ENCODE measurements around the gene SLAIN2.

SLAIN2 gene

GRCh38 chr4:48305508-48305907 is 35.8 kb upstream of the SLAIN2 start:
- H3K36me3 ChIP-seq (ENCODE audit: control insufficient read depth, low read length), result no peaks in the 10 kb centered on the region
- H3K4me1 ChIP-seq (ENCODE audit: control insufficient read depth, low read length), result no peaks in the 10 kb centered on the region
- H3K4me3 ChIP-seq (ENCODE audit: low read length), result no peak overlapping the region
- H3K79me2 ChIP-seq (ENCODE audit: control insufficient read depth, low read length), result no peaks in the 10 kb centered on the region
- H3K27ac ChIP-seq (ENCODE audit: low read depth, low read length), result no peak overlapping the region
- H3F3A ChIP-seq (ENCODE audit: control insufficient read depth, insufficient read depth), result no peaks in the 10 kb centered on the region
- H3K9me3 ChIP-seq (ENCODE audit: control insufficient read depth, insufficient read depth, low read length), result no peaks in the 10 kb centered on the region
- no peak overlapping the region for H3K4me2 ChIP-seq (ENCODE audit: low read length)
- TF ChIP-seq CTCF (IDR thresholded peaks at IDR 0.05; ENCODE audit: low read depth, low read length, poor library complexity, severe bottlenecking) (no peak), EZH2phosphoT487 (IDR thresholded peaks at IDR 0.05; ENCODE audit: borderline replicate concordance, low read length) (no peak)
- H3K9me2 ChIP-seq (replicated peaks; ENCODE audit: control insufficient read depth, low read length), result no peaks in the 10 kb centered on the region
- no peaks in the 10 kb centered on the region for H4K20me1 ChIP-seq (ENCODE audit: control insufficient read depth, insufficient read depth, low read depth, low read length)
- H3K27me3 ChIP-seq (ENCODE audit: control insufficient read depth, low read length), result peaks cover 2% of the 10 kb centered on the region; the same call in 1 of the 2 replicates

GRCh38 chr4:48307528-48307927 is 33.8 kb upstream of the SLAIN2 start:
- no peaks in the 10 kb centered on the region for H3K4me1 ChIP-seq (ENCODE audit: control insufficient read depth, low read length)
- H3K36me3 ChIP-seq (ENCODE audit: control insufficient read depth, low read length), result no peaks in the 10 kb centered on the region
- H3K9me3 ChIP-seq (ENCODE audit: control insufficient read depth, insufficient read depth, low read length), result no peaks in the 10 kb centered on the region
- H3K79me2 ChIP-seq (ENCODE audit: control insufficient read depth, low read length), result no peaks in the 10 kb centered on the region
- TF ChIP-seq EZH2phosphoT487 (IDR thresholded peaks at IDR 0.05; ENCODE audit: borderline replicate concordance, low read length), result no peak
- no peak for TF ChIP-seq CTCF (IDR thresholded peaks at IDR 0.05; ENCODE audit: low read depth, low read length, poor library complexity, severe bottlenecking)
- H3K9me2 ChIP-seq (replicated peaks; ENCODE audit: control insufficient read depth, low read length), result no peaks in the 10 kb centered on the region
- no peaks in the 10 kb centered on the region for H3F3A ChIP-seq (ENCODE audit: control insufficient read depth, insufficient read depth)
- no peaks in the 10 kb centered on the region for H4K20me1 ChIP-seq (ENCODE audit: control insufficient read depth, insufficient read depth, low read depth, low read length)
- H3K27me3 ChIP-seq (ENCODE audit: control insufficient read depth, low read length), result peaks cover 2% of the 10 kb centered on the region; the same call in 1 of the 2 replicates
- no peak overlapping the region for H3K4me3 ChIP-seq (ENCODE audit: low read length)
- H3K27ac ChIP-seq (ENCODE audit: low read depth, low read length), result no peak overlapping the region
- H3K4me2 ChIP-seq (ENCODE audit: low read length), result no peak overlapping the region

- Histone ChIP-seq H3F3A (ENCODE audit: control insufficient read depth, insufficient read depth) (no peaks in the 10 kb centered on the region), H3K4me1 (ENCODE audit: control insufficient read depth, low read length) (no peaks in the 10 kb centered on the region), H3K9me2 (replicated peaks; ENCODE audit: control insufficient read depth, low read length) (no peaks in the 10 kb centered on the region), H3K9me3 (ENCODE audit: control insufficient read depth, insufficient read depth, low read length) (no peaks in the 10 kb centered on the region), H3K4me3 (ENCODE audit: low read length) (no peak overlapping the region), H3K36me3 (ENCODE audit: control insufficient read depth, low read length) (no peaks in the 10 kb centered on the region), H3K27me3 (ENCODE audit: control insufficient read depth, low read length) (peaks cover 2% of the 10 kb centered on the region; the same call in 1 of the 2 replicates), H3K27ac (ENCODE audit: low read depth, low read length) (no peak overlapping the region), H3K79me2 (ENCODE audit: control insufficient read depth, low read length) (no peaks in the 10 kb centered on the region), H3K4me2 (ENCODE audit: low read length) (no peak overlapping the region), H4K20me1 (ENCODE audit: control insufficient read depth, insufficient read depth, low read depth, low read length) (no peaks in the 10 kb centered on the region)
- TF ChIP-seq EZH2phosphoT487 (IDR thresholded peaks at IDR 0.05; ENCODE audit: borderline replicate concordance, low read length) (no peak), CTCF (IDR thresholded peaks at IDR 0.05; ENCODE audit: low read depth, low read length, poor library complexity, severe bottlenecking) (no peak)
Observed at GRCh38 chr4:48308901-48309300, 32.4 kb upstream of the SLAIN2 start.
